GM10266 (cell line): ENCODE results near the gene TAF9.

ENCODE experiments used
- DNase-seq: peaks from one replicate; pipeline ENCODE4 v3.0.0; 2012; ENCODE audit errors: extremely low spot score
- TF ChIP-seq, protein P1 (sequence below): IDR thresholded peaks from 2 replicates; pipeline ENCODE4 v1.5.1; 2012; ENCODE audit warnings: mild to moderate bottlenecking, low read depth; ENCODE audit not compliant: control insufficient read depth, insufficient read depth; ENCODE audit errors: missing control alignments

The TAF9 gene

GRCh38 chr5:69315972-69316371, 53.3 kb downstream of the TAF9 start:
- no peak for DNase-seq
- TF ChIP-seq, protein P1, sequence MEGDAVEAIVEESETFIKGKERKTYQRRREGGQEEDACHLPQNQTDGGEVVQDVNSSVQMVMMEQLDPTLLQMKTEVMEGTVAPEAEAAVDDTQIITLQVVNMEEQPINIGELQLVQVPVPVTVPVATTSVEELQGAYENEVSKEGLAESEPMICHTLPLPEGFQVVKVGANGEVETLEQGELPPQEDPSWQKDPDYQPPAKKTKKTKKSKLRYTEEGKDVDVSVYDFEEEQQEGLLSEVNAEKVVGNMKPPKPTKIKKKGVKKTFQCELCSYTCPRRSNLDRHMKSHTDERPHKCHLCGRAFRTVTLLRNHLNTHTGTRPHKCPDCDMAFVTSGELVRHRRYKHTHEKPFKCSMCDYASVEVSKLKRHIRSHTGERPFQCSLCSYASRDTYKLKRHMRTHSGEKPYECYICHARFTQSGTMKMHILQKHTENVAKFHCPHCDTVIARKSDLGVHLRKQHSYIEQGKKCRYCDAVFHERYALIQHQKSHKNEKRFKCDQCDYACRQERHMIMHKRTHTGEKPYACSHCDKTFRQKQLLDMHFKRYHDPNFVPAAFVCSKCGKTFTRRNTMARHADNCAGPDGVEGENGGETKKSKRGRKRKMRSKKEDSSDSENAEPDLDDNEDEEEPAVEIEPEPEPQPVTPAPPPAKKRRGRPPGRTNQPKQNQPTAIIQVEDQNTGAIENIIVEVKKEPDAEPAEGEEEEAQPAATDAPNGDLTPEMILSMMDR, result no peak
